ENCODE results near the gene SH3D21.

SH3D21 gene

DNA sequence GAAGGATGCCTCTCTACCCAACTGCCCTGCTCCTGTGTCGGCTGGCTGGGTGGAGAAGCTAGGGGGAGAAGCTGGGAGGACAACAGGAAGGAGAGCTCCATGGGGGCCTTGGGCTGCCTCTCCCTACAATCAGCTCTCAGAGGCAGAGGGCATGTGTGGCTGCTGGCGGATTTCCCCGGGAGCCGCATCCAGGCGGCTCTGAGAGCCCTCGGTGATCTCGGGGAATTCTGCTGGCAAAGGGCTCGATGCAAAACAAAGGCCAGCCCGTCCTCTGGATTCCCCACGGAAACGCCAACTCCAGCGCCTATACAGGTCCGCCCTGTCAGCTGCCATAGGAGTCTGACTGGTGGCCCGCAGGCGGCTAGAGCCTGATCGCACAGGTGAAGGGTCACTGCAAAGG lies 43.7 kb downstream of the SH3D21 start:
- ChIA-PET CTCF (interaction anchor here (0.6 kb wide), 1 partner anchor 494 kb away, joined by 3 read pairs; no protein-coding TSS in a partner anchor), POLR2A (no interaction called here)
- TF ChIP-seq ZNF202 (tag by site-specific recombination; IDR thresholded peaks at IDR 0.05; ENCODE audit: borderline replicate concordance) (no peak), ZNF394 (tag by site-specific recombination; IDR thresholded peaks at IDR 0.05; ENCODE audit: borderline replicate concordance) (peak; percentile 49; the same call in 1 of the 2 replicates), ZNF747 (tag by site-specific recombination; IDR thresholded peaks at IDR 0.05) (no peak), SETDB1 (IDR thresholded peaks at IDR 0.05; ENCODE audit: insufficient read length, low read length) (no peak), ZFP3 (tag by site-specific recombination; IDR thresholded peaks at IDR 0.05; ENCODE audit: low read depth) (no peak), BCL11B (tag by site-specific recombination; IDR thresholded peaks at IDR 0.05; ENCODE audit: low read depth) (no peak), ZNF114 (tag by site-specific recombination; IDR thresholded peaks at IDR 0.05) (no peak)
- TF ChIP-seq, protein P1, sequence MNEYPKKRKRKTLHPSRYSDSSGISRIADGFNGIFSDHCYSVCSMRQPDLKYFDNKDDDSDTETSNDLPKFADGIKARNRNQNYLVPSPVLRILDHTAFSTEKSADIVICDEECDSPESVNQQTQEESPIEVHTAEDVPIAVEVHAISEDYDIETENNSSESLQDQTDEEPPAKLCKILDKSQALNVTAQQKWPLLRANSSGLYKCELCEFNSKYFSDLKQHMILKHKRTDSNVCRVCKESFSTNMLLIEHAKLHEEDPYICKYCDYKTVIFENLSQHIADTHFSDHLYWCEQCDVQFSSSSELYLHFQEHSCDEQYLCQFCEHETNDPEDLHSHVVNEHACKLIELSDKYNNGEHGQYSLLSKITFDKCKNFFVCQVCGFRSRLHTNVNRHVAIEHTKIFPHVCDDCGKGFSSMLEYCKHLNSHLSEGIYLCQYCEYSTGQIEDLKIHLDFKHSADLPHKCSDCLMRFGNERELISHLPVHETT (tag by site-specific recombination; IDR thresholded peaks at IDR 0.05) = no peak
- Histone ChIP-seq H3K36me3 (ENCODE audit: control insufficient read depth in 2 of 2, insufficient read depth in 1 of 2, low read length in 2 of 2) (peaks cover 0 to 93% of the 10 kb centered on the region in 2 experiments; a peak in 2 of 3 replicates), H3K4me1 (ENCODE audit: control insufficient read depth, insufficient read depth, low read length) (no peaks in the 10 kb centered on the region), H3K9me3 (ENCODE audit: control insufficient read depth, insufficient read depth, low read depth, low read length) (no peaks in the 10 kb centered on the region), H3K27ac (ENCODE audit: extremely low read depth, low read depth, low read length) (no peak overlapping the region), H3K4me3 (ENCODE audit: low read depth, low read length) (no peak overlapping the region)

DNA sequence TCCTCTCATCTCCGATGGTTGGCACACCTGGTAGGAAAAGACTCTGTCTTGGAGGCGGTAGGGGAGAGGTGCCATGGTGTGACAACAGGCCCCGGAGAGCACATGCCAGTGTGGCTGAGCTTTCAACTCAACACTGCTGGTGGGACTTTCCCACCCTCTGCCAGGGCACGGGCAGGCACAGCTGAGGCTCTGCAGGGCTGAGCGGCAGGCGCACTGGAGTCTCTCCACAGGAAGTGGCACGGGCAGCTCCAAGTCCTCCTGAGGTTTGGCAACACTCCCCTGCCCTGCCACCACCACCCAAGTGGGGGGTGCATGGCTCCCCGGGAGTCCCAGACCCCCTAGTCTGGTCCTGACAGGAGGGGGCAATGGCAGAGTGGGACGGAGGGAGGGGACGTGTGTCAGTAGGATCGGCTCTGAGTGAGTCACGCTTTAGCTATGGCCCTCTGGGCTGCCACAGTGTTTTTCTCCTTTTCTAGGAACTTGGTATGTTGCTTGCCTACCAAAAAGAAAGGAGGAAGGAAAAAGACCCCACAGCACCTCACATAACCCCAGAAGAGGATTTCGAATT lies 44.6 kb downstream of the SH3D21 start:
- Histone ChIP-seq H3K4me3 (ENCODE audit: low read depth, low read length) (no peak overlapping the region), H3K4me1 (ENCODE audit: control insufficient read depth, insufficient read depth, low read length) (no peaks in the 10 kb centered on the region), H3K9me3 (ENCODE audit: control insufficient read depth, insufficient read depth, low read depth, low read length) (no peaks in the 10 kb centered on the region), H3K36me3 (ENCODE audit: control insufficient read depth in 2 of 2, insufficient read depth in 1 of 2, low read length in 2 of 2) (peaks cover 0 to 93% of the 10 kb centered on the region in 2 experiments; a peak in 2 of 3 replicates), H3K27ac (ENCODE audit: extremely low read depth, low read depth, low read length) (no peak overlapping the region)
- no peak for TF ChIP-seq BCL11A (tag by site-specific recombination; IDR thresholded peaks at IDR 0.05; ENCODE audit: low read depth)
- TF ChIP-seq ZNF560 (tag by site-specific recombination; IDR thresholded peaks at IDR 0.05; ENCODE audit: borderline replicate concordance) = no peak
- no peak for TF ChIP-seq ZNF10 (tag by site-specific recombination; IDR thresholded peaks at IDR 0.05)
- no peak for TF ChIP-seq PRDM1 (tag by site-specific recombination; IDR thresholded peaks at IDR 0.05)
- TF ChIP-seq BCL11B (tag by site-specific recombination; IDR thresholded peaks at IDR 0.05; ENCODE audit: low read depth) = no peak
- TF ChIP-seq ZNF121 (tag by site-specific recombination; IDR thresholded peaks at IDR 0.05) = no peak
- no peak for TF ChIP-seq ATF2 (tag by site-specific recombination; IDR thresholded peaks at IDR 0.05; ENCODE audit: low read depth)
- no peak for TF ChIP-seq ZNF362 (tag by site-specific recombination; IDR thresholded peaks at IDR 0.05)
- TF ChIP-seq ZNF24 (tag by site-specific recombination; IDR thresholded peaks at IDR 0.05) = no peak
- TF ChIP-seq, protein P2, sequence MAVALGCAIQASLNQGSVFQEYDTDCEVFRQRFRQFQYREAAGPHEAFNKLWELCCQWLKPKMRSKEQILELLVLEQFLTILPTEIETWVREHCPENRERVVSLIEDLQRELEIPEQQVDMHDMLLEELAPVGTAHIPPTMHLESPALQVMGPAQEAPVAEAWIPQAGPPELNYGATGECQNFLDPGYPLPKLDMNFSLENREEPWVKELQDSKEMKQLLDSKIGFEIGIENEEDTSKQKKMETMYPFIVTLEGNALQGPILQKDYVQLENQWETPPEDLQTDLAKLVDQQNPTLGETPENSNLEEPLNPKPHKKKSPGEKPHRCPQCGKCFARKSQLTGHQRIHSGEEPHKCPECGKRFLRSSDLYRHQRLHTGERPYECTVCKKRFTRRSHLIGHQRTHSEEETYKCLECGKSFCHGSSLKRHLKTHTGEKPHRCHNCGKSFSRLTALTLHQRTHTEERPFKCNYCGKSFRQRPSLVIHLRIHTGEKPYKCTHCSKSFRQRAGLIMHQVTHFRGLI (tag by site-specific recombination; IDR thresholded peaks at IDR 0.05) = no peak
- TF ChIP-seq ZNF670 (tag by site-specific recombination; IDR thresholded peaks at IDR 0.05; ENCODE audit: low read depth) = no peak
- no peak for TF ChIP-seq ZNF549 (tag by site-specific recombination; IDR thresholded peaks at IDR 0.05)
- TF ChIP-seq ZNF23 (tag by site-specific recombination; IDR thresholded peaks at IDR 0.05; ENCODE audit: borderline replicate concordance) = no peak
- no peak for TF ChIP-seq ZNF830 (tag by site-specific recombination; IDR thresholded peaks at IDR 0.05; ENCODE audit: low read depth)
- TF ChIP-seq ZIC2 (tag by site-specific recombination; IDR thresholded peaks at IDR 0.05) = peak; percentile 92
- TF ChIP-seq ZNF223 (tag by site-specific recombination; IDR thresholded peaks at IDR 0.05) = no peak
- TF ChIP-seq ZNF701 (tag by site-specific recombination; IDR thresholded peaks at IDR 0.05) = no peak
- no peak for TF ChIP-seq ZBTB48 (tag by site-specific recombination; IDR thresholded peaks at IDR 0.05)
- peak; percentile 96 for TF ChIP-seq GLIS1 (tag by site-specific recombination; IDR thresholded peaks at IDR 0.05)
- TF ChIP-seq ZNF654 (tag by site-specific recombination; IDR thresholded peaks at IDR 0.05; ENCODE audit: low read depth) = no peak
- no peak for TF ChIP-seq ZNF585B (tag by site-specific recombination; IDR thresholded peaks at IDR 0.05)
- no peak for TF ChIP-seq MZF1 (tag by site-specific recombination; IDR thresholded peaks at IDR 0.05; ENCODE audit: borderline replicate concordance)
- TF ChIP-seq GLIS2 (tag by site-specific recombination; IDR thresholded peaks at IDR 0.05) = peak; percentile 56
- no peak for TF ChIP-seq ZNF521 (tag by site-specific recombination; IDR thresholded peaks at IDR 0.05)
- CTCF ChIA-PET = interaction anchor here (0.6 to 1.0 kb wide), 4 partner anchors 13 to 238 kb away, joined by 3 to 4 read pairs (median 4); no protein-coding TSS in a partner anchor
- POLR2A ChIA-PET = no interaction called here

All from HEK293 (cell line).